ENCODE data around the gene SPATA3. TPM values are rescaled to one million over a fixed set of nuclear protein-coding genes. Genes with fewer than 3 reads are reported as not detected.

The SPATA3 gene
- total RNA-seq, 4 donors from 2014 or later = not detected

DNA sequence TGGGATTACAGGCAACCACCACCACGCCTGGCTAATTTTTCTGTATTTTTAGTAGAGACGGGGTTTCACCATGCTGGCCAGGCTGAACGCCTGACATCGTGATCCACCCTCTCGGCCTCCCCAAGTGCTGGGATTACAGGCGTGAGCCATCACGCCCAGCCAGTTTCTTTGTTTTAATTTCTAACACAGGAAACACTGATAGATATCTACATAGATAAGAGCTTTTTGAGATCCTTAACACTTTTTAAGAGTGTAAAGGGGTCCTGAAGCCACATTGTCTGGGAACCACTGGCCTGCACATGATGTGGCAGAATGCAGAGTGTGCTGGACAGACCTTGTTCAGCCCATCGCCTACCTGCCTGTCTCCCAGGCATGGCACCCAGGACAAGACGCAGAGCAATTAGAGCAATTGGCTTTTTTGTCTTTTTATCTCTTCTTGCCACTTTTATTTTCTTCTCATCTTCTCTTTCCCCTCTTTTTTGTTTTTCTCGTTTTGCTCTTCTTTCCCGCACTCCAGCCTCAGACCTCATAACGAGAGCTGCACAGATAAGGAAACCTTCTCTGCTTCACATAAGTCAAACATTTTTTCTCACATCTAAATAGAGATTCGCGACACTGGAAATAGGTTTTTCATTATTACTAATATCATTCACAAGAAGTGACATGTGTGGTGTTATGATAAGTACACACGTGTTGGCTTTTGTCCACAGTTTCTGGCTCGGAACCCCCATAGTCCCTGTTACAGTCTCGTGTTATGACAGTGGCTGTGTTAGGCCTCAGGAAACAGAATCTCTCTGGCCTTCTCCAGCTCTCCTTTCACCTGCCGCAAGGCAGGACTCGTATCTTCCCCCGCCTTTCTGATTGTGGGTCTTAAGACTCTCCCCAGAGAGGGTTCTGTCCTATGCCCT, 45.7 kb upstream of the SPATA3 start:
- in situ Hi-C loops (cut with MboI; ENCODE audit: low pct_ligation_motif_present in 1 of 4, low pct_unique_long_range_greater_than_20kb in 1 of 4, low sequenced_read_pairs in 3 of 4) = no loop called here
- no peak for TF ChIP-seq POLR2A (IDR thresholded peaks at IDR 0.05)
- TF ChIP-seq, protein P1, sequence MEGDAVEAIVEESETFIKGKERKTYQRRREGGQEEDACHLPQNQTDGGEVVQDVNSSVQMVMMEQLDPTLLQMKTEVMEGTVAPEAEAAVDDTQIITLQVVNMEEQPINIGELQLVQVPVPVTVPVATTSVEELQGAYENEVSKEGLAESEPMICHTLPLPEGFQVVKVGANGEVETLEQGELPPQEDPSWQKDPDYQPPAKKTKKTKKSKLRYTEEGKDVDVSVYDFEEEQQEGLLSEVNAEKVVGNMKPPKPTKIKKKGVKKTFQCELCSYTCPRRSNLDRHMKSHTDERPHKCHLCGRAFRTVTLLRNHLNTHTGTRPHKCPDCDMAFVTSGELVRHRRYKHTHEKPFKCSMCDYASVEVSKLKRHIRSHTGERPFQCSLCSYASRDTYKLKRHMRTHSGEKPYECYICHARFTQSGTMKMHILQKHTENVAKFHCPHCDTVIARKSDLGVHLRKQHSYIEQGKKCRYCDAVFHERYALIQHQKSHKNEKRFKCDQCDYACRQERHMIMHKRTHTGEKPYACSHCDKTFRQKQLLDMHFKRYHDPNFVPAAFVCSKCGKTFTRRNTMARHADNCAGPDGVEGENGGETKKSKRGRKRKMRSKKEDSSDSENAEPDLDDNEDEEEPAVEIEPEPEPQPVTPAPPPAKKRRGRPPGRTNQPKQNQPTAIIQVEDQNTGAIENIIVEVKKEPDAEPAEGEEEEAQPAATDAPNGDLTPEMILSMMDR (IDR thresholded peaks at IDR 0.05) = no peak
- TF ChIP-seq EP300 (IDR thresholded peaks at IDR 0.05; ENCODE audit: low read depth) = no peak
- no peak for TF ChIP-seq POLR2AphosphoS5 (IDR thresholded peaks at IDR 0.05)
- WGBS, 2 donors (ENCODE audit: low coverage in 1 of 2) = 77 to 85% methylated on average over 15 to 20 of the region's 20 CpGs
- Histone ChIP-seq H3K4me3 (no peak overlapping the region), H3K4me1 (no peaks in the 10 kb centered on the region), H3K36me3 (no peaks in the 10 kb centered on the region), H3K27me3 (no peaks in the 10 kb centered on the region), H3K9me3 (no peaks in the 10 kb centered on the region), H3K27ac (no peak overlapping the region)
- DNase-seq = no peak
- intact Hi-C loops (cut with DNase I; ENCODE audit: low total_unique reads) = no loop called here

DNA sequence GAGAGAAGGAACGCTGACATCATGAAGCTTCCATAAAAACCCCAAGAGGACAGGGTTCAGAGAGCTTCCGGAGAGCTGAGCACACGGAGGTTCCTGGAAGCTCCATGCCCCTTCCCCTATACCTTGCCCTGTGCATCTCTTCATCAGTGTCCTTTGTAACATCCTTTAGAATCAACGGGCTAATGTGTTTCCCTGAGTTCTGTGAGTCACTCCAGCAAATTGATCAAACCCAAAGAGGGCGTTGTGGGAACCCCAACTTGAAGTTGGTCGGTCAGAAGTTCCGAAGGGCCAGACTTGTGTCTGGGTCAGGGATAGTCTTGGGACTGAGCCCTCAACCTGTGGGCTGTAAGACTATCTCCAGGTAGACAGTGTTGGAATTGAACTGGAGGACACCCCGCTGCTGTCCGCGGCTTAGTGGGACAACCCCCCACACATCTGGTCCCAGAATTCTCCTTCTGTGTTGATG, 45.0 kb upstream of the SPATA3 start:
- no peak for TF ChIP-seq POLR2AphosphoS5 (IDR thresholded peaks at IDR 0.05)
- TF ChIP-seq EP300 (IDR thresholded peaks at IDR 0.05; ENCODE audit: low read depth) = no peak
- TF ChIP-seq POLR2A (IDR thresholded peaks at IDR 0.05) = no peak
- TF ChIP-seq, protein P1 (IDR thresholded peaks at IDR 0.05) = no peak
- no peaks in the 10 kb centered on the region for H3K9me3 ChIP-seq
- peaks cover 6% of the 10 kb centered on the region for H3K27me3 ChIP-seq
- H3K4me1 ChIP-seq = no peaks in the 10 kb centered on the region
- H3K36me3 ChIP-seq = no peaks in the 10 kb centered on the region
- H3K27ac ChIP-seq = no peak overlapping the region
- no peak for DNase-seq
- in situ Hi-C loops (cut with MboI; ENCODE audit: low pct_ligation_motif_present in 1 of 4, low pct_unique_long_range_greater_than_20kb in 1 of 4, low sequenced_read_pairs in 3 of 4) = no loop called here
- WGBS, 2 donors (ENCODE audit: low coverage in 1 of 2) = 85 to 90% methylated on average over 2 to 10 of the region's 10 CpGs
- intact Hi-C loops (cut with DNase I; ENCODE audit: low total_unique reads) = no loop called here
- H3K4me3 ChIP-seq = no peak overlapping the region

DNA sequence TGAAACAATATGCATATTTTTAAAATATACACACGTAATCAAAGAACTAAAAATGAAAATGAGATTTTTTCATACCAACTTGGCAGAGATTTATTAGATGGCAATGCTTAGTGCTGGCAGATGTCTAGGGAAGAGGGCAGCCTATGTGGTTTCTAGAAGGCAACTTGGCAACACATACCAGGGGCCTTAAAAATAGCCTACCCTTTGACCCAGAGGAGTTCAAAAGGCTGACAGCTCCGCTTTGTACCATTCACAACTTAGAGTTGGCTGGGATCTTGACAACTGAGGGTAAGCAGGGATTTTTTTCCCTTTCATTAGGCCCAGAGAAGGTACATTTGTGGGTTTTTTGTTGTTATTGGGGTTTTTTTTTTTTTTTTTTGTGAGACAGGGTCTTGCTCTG, 44.5 kb upstream of the SPATA3 start:
- no peak for DNase-seq
- no peak overlapping the region for H3K4me3 ChIP-seq
- intact Hi-C loops (cut with DNase I; ENCODE audit: low total_unique reads) = no loop called here
- in situ Hi-C loops (cut with MboI; ENCODE audit: low pct_ligation_motif_present in 1 of 4, low pct_unique_long_range_greater_than_20kb in 1 of 4, low sequenced_read_pairs in 3 of 4) = no loop called here
- no peak overlapping the region for H3K27ac ChIP-seq
- H3K36me3 ChIP-seq = no peaks in the 10 kb centered on the region
- no peaks in the 10 kb centered on the region for H3K4me1 ChIP-seq
- 81% methylated on average over 2 of the region's 2 CpGs; no CpG with 5 or more reads in 1 of the 2 donors for WGBS, 2 donors (ENCODE audit: low coverage in 1 of 2)
- H3K27me3 ChIP-seq = peaks cover 11% of the 10 kb centered on the region
- TF ChIP-seq, protein P1 (IDR thresholded peaks at IDR 0.05) = no peak
- TF ChIP-seq EP300 (IDR thresholded peaks at IDR 0.05; ENCODE audit: low read depth) (no peak), POLR2AphosphoS5 (IDR thresholded peaks at IDR 0.05) (no peak), POLR2A (IDR thresholded peaks at IDR 0.05) (no peak)
- H3K9me3 ChIP-seq = no peaks in the 10 kb centered on the region

DNA sequence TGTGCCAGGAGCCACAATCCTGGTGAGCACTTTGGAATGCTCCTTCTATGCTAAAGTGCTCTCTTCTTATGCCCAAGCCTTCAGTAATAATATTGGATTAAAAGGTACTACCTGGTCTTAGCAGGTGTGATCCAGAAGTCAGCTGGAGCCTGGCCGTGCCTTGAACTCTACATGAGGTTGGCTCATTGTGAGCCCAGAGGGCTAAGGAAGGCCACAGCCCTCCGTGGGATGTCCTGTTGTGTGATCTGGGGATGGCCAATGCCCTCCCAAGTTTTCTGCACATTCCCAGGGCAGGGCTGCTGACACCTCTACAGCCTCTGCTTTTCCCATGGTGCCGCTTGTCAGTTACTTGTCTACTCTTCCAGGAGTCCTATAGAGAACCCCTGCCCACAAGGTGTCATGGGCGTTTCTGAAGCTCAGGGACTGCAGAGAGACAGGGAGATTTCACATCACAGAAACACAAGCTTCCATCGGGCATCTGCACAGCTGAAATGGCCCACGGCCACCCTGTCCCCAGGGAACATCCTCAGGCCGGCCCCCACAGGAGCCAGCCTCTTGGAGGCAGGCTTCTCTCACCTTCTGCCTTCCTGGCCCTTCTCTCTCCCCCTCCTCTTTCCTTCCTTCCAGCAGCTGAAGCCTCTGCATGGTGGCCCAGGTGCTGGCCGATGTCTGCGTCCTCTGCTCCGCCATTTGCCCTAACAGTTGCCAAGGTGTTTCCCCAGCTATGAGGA, 43.5 kb upstream of the SPATA3 start:
- intact Hi-C loops (cut with DNase I; ENCODE audit: low total_unique reads) (no loop called here), in situ Hi-C loops (cut with MboI; ENCODE audit: low pct_ligation_motif_present in 1 of 4, low pct_unique_long_range_greater_than_20kb in 1 of 4, low sequenced_read_pairs in 3 of 4) (no loop called here)
- Histone ChIP-seq H3K36me3 (no peaks in the 10 kb centered on the region), H3K27ac (no peak overlapping the region), H3K4me3 (no peak overlapping the region), H3K9me3 (no peaks in the 10 kb centered on the region), H3K4me1 (peaks cover 0 to 7% (median 5%) of the 10 kb centered on the region in 4 donors), H3K27me3 (peaks cover 21% of the 10 kb centered on the region)
- TF ChIP-seq EP300 (IDR thresholded peaks at IDR 0.05; ENCODE audit: low read depth) (no peak), POLR2A (IDR thresholded peaks at IDR 0.05) (no peak), POLR2AphosphoS5 (IDR thresholded peaks at IDR 0.05) (no peak)
- TF ChIP-seq, protein P1 (IDR thresholded peaks at IDR 0.05) = no peak
- DNase-seq = no peak
- 92% methylated on average over 10 of the region's 10 CpGs; no CpG with 5 or more reads in 1 of the 2 donors for WGBS, 2 donors (ENCODE audit: low coverage in 1 of 2)
